CD8-positive, alpha-beta memory T cell (primary cell): ENCODE measurements around the gene PPAN. TPM values are rescaled to one million over a fixed set of nuclear protein-coding genes. Genes with fewer than 3 reads are reported as not detected.

Experiments used
- CTCF ChIA-PET: fragments of 350-600 bp; sonication (Branson Sonifier 250); formaldehyde crosslinking; loops from one replicate; lab custom pipeline; 2021; ENCODE audit warnings: antibody characterized with exemption; lab: Charles Lee
- POLR2A ChIA-PET: fragments of 350-600 bp; sonication (Branson Sonifier 250); formaldehyde crosslinking; loops from one replicate; lab custom pipeline; 2021; ENCODE audit warnings: antibody characterized with exemption; lab: Charles Lee
- DNase-seq, 5 donors: peaks; one replicate each; pipeline versions ENCODE4 v3.0.0 to v3.0.0-alpha.2; 2020 to 2022; ENCODE audit warnings: mixed read lengths in 1 of 5
- H3K27ac ChIP-seq: one replicate; pipeline ENCODE4 v1.7.0; 2013; ENCODE audit warnings: low read depth, mild to moderate bottlenecking, low read length, moderate library complexity
- H3K27me3 ChIP-seq: 2 replicates; pipeline ENCODE4 v1.7.0; 2013; ENCODE audit warnings: low read length, mild to moderate bottlenecking; ENCODE audit not compliant: insufficient read depth, poor library complexity, severe bottlenecking
- H3K36me3 ChIP-seq: 2 replicates; pipeline ENCODE4 v1.7.0; 2013; ENCODE audit warnings: mild to moderate bottlenecking, low read length, moderate library complexity; ENCODE audit not compliant: insufficient read depth
- H3K4me1 ChIP-seq: 2 replicates; pipeline ENCODE4 v1.7.0; 2013; ENCODE audit warnings: mild to moderate bottlenecking, low read length, moderate library complexity; ENCODE audit not compliant: insufficient read depth
- H3K4me3 ChIP-seq: 2 replicates; pipeline ENCODE4 v1.7.0; 2013; ENCODE audit warnings: mild to moderate bottlenecking, low read length
- H3K9me3 ChIP-seq: 2 replicates; pipeline ENCODE4 v1.7.0; 2013; ENCODE audit warnings: mild to moderate bottlenecking, low read length
- H3K27ac Mint-ChIP-seq, 8 donors: one replicate each; pipeline ENCODE4 v1.8.0; 2020 to 2021; ENCODE audit warnings: mixed read lengths in 8 of 8, mild to moderate bottlenecking in 6 of 8, inconsistent platforms in 3 of 8, moderate library complexity in 3 of 8
- H3K27me3 Mint-ChIP-seq, 2 donors: one replicate each; pipeline ENCODE4 v1.8.0; 2020 to 2021; ENCODE audit warnings: mixed read lengths in 2 of 2, mild to moderate bottlenecking in 1 of 2, moderate library complexity in 1 of 2
- H3K36me3 Mint-ChIP-seq, 3 donors: one replicate each; pipeline ENCODE4 v1.8.0; 2020 to 2021; ENCODE audit warnings: mixed read lengths in 3 of 3, inconsistent platforms in 1 of 3, mild to moderate bottlenecking in 1 of 3
- H3K4me1 Mint-ChIP-seq, 3 donors: one replicate each; pipeline ENCODE4 v1.8.0; 2020 to 2021; ENCODE audit warnings: mixed read lengths in 3 of 3, inconsistent platforms in 1 of 3, mild to moderate bottlenecking in 1 of 3
- H3K4me3 Mint-ChIP-seq, 7 donors: one replicate each; pipeline ENCODE4 v1.8.0; 2020 to 2021; ENCODE audit warnings: mixed read lengths in 7 of 7, mild to moderate bottlenecking in 6 of 7, moderate library complexity in 4 of 7, inconsistent platforms in 2 of 7
- H3K9me3 Mint-ChIP-seq, 5 donors: one replicate each; pipeline ENCODE4 v1.8.0; 2020 to 2022; ENCODE audit warnings: mixed read lengths in 5 of 5, mild to moderate bottlenecking in 3 of 5, moderate library complexity in 2 of 5, inconsistent platforms in 1 of 5
- polyA plus RNA-seq: library from polyadenylated mRNA; unstranded; fragments of 300-500 nt; fragmentation: Illumina TruSeq; gene quantifications from one replicate; pipeline ENCODE4 v1.2.3, GENCODE V29; 2021
- total RNA-seq, 2 experiments: library from RNA; stranded (reverse); gene quantifications; one replicate each; pipeline ENCODE4 v1.2.3, GENCODE V29; 2021

The PPAN gene
- total and polyA plus RNA-seq, 3 experiments from 2014 or later = 47.4 to 284 (median 273) TPM

- Mint-ChIP-seq H3K36me3 (peaks cover 11 to 85% (median 24%) of the 10 kb centered on the region in 3 donors), H3K9me3 (no peaks in the 10 kb centered on the region)
- POLR2A ChIA-PET = no interaction called here
Observed at GRCh38 chr19:10152100-10152499, 45.9 kb downstream of the PPAN start.

GRCh38 chr19:10155839-10156238, 49.7 kb downstream of the PPAN start:
- no peaks in the 10 kb centered on the region for H3K4me1 ChIP-seq
- ChIA-PET POLR2A (no interaction called here), CTCF (no interaction called here)
- DNase-seq = no peak
- Mint-ChIP-seq H3K27ac (peak overlapping the region in 1 of 8 donors; percentile 77), H3K27me3 (no peaks in the 10 kb centered on the region), H3K36me3 (peaks cover 7 to 94% (median 31%) of the 10 kb centered on the region in 3 donors), H3K9me3 (no peaks in the 10 kb centered on the region), H3K4me1 (no peaks in the 10 kb centered on the region), H3K4me3 (no peak overlapping the region)
- H3K36me3 ChIP-seq = peaks cover 61% of the 10 kb centered on the region
- no peak overlapping the region for H3K4me3 ChIP-seq
- no peaks in the 10 kb centered on the region for H3K9me3 ChIP-seq
- H3K27ac ChIP-seq = no peak overlapping the region
- no peaks in the 10 kb centered on the region for H3K27me3 ChIP-seq

More at GRCh38 chr19:10152100-10152499, 45.9 kb downstream of the PPAN start:
- peak overlapping the region in 1 of 8 donors; percentile 50 for H3K27ac Mint-ChIP-seq
- CTCF ChIA-PET = interaction anchor here (1.4 kb wide), 1 partner anchor 32 kb away, joined by 3 read pairs; no protein-coding TSS in a partner anchor
- DNase-seq = no peak
- Histone ChIP-seq H3K36me3 (peaks cover 55% of the 10 kb centered on the region), H3K4me3 (no peak overlapping the region), H3K4me1 (no peaks in the 10 kb centered on the region), H3K9me3 (no peaks in the 10 kb centered on the region), H3K27ac (no peak overlapping the region), H3K27me3 (no peaks in the 10 kb centered on the region)
- H3K4me3 Mint-ChIP-seq = no peak overlapping the region
- no peaks in the 10 kb centered on the region for H3K4me1 Mint-ChIP-seq
- no peaks in the 10 kb centered on the region for H3K27me3 Mint-ChIP-seq

- no peaks in the 10 kb centered on the region for H3K4me1 Mint-ChIP-seq
- H3K36me3 ChIP-seq = peaks cover 66% of the 10 kb centered on the region
- H3K27ac Mint-ChIP-seq = peak overlapping the region in 1 of 8 donors; percentile 87
- H3K4me3 ChIP-seq = no peak overlapping the region
- no peak for DNase-seq
- no peaks in the 10 kb centered on the region for H3K4me1 ChIP-seq
- ChIA-PET POLR2A (interaction anchor here (0.5 to 0.6 kb wide), 2 partner anchors 118 to 274 kb away, joined by 3 to 5 read pairs; no protein-coding TSS in a partner anchor), CTCF (interaction anchor here (0.6 to 1.0 kb wide), 2 partner anchors 92 to 331 kb away, joined by 3 to 4 read pairs; no protein-coding TSS in a partner anchor)
- H3K9me3 ChIP-seq = no peaks in the 10 kb centered on the region
- H3K36me3 Mint-ChIP-seq = peaks cover 7 to 92% (median 25%) of the 10 kb centered on the region in 3 donors
- no peak overlapping the region for H3K4me3 Mint-ChIP-seq
- H3K27ac ChIP-seq = no peak overlapping the region
- H3K27me3 ChIP-seq = no peaks in the 10 kb centered on the region
- H3K9me3 Mint-ChIP-seq = no peaks in the 10 kb centered on the region
- no peaks in the 10 kb centered on the region for H3K27me3 Mint-ChIP-seq
Observed at GRCh38 chr19:10158071-10158470, 51.9 kb downstream of the PPAN start.

- no peak for DNase-seq
- Mint-ChIP-seq H3K27me3 (no peaks in the 10 kb centered on the region), H3K36me3 (peaks cover 7 to 94% (median 27%) of the 10 kb centered on the region in 3 donors), H3K27ac (peak overlapping the region in 3 of 8 donors; percentile 22 to 87 (median 57)), H3K4me3 (no peak overlapping the region), H3K9me3 (no peaks in the 10 kb centered on the region), H3K4me1 (no peaks in the 10 kb centered on the region)
- CTCF ChIA-PET = interaction anchor here (0.6 to 1.1 kb wide), 3 partner anchors 37 to 332 kb away, joined by 3 to 4 read pairs (median 3); no protein-coding TSS in a partner anchor
- Histone ChIP-seq H3K27me3 (no peaks in the 10 kb centered on the region), H3K9me3 (no peaks in the 10 kb centered on the region), H3K27ac (no peak overlapping the region), H3K4me1 (no peaks in the 10 kb centered on the region), H3K36me3 (peaks cover 70% of the 10 kb centered on the region), H3K4me3 (no peak overlapping the region)
- POLR2A ChIA-PET = no interaction called here
Observed at GRCh38 chr19:10158485-10158884, 52.3 kb downstream of the PPAN start.

GRCh38 chr19:10159610-10160009, 53.4 kb downstream of the PPAN start:
- no peak for DNase-seq
- no peaks in the 10 kb centered on the region for H3K27me3 Mint-ChIP-seq
- Histone ChIP-seq H3K27me3 (no peaks in the 10 kb centered on the region), H3K4me3 (no peak overlapping the region), H3K9me3 (no peaks in the 10 kb centered on the region), H3K27ac (no peak overlapping the region), H3K36me3 (peaks cover 69% of the 10 kb centered on the region), H3K4me1 (no peaks in the 10 kb centered on the region)
- CTCF ChIA-PET = interaction anchor here (1.1 kb wide), 1 partner anchor 38 kb away, joined by 3 read pairs; no protein-coding TSS in a partner anchor
- POLR2A ChIA-PET = interaction anchor here (0.5 kb wide), 2 partner anchors 16 to 172 kb away, joined by 4 to 8 read pairs; no protein-coding TSS in a partner anchor
- no peak overlapping the region for H3K4me3 Mint-ChIP-seq
- H3K36me3 Mint-ChIP-seq = peaks cover 3 to 92% (median 20%) of the 10 kb centered on the region in 3 donors
- no peak overlapping the region for H3K27ac Mint-ChIP-seq
- no peaks in the 10 kb centered on the region for H3K9me3 Mint-ChIP-seq
- no peaks in the 10 kb centered on the region for H3K4me1 Mint-ChIP-seq

Other genes with a start within 250 kb of the PPAN start
- gene OLFM2, start 169.8 kb upstream of the PPAN start, total RNA-seq = under 1 TPM; 0.40 to 0.90 TPM
- 4.6 TPM for gene OLFM2, start 169.8 kb upstream of the PPAN start, polyA plus RNA-seq
- gene COL5A3, start 95.9 kb upstream of the PPAN start, total RNA-seq = under 1 TPM; 0.50 to 0.91 TPM
- 0.23 TPM for gene COL5A3, start 95.9 kb upstream of the PPAN start, polyA plus RNA-seq
- not detected for gene RDH8, start 92.9 kb upstream of the PPAN start, total RNA-seq
- not detected for gene RDH8, start 92.9 kb upstream of the PPAN start, polyA plus RNA-seq
- gene SHFL, start 20.0 kb upstream of the PPAN start, total RNA-seq = 10 to 100 TPM; 41.5 to 45.2 TPM
- gene SHFL, start 20.0 kb upstream of the PPAN start, polyA plus RNA-seq = 68.1 TPM
- 1 to 10 TPM; 6.6 to 7.7 TPM for gene ANGPTL6, start 3.7 kb upstream of the PPAN start, total RNA-seq
- 0.35 TPM for gene ANGPTL6, start 3.7 kb upstream of the PPAN start, polyA plus RNA-seq
- gene P2RY11, start 5.3 kb downstream of the PPAN start, total RNA-seq = 10 to 100 TPM; 53.7 to 58.1 TPM
- 7.4 TPM for gene P2RY11, start 5.3 kb downstream of the PPAN start, polyA plus RNA-seq
- gene EIF3G, start 13.5 kb downstream of the PPAN start, total RNA-seq = 100 to 1,000 TPM; 336 to 348 TPM
- 259 TPM for gene EIF3G, start 13.5 kb downstream of the PPAN start, polyA plus RNA-seq
- gene DNMT1, start 88.6 kb downstream of the PPAN start, total RNA-seq = 100 to 1,000 TPM; 307 to 325 TPM
- 142 TPM for gene DNMT1, start 88.6 kb downstream of the PPAN start, polyA plus RNA-seq
- gene S1PR2, start 125.0 kb downstream of the PPAN start, total RNA-seq = 10 to 100 TPM; 18.4 to 19.9 TPM
- gene S1PR2, start 125.0 kb downstream of the PPAN start, polyA plus RNA-seq = 2.2 TPM
- 100 to 1,000 TPM; 149 to 152 TPM for gene MRPL4, start 145.9 kb downstream of the PPAN start, total RNA-seq
- 42.8 TPM for gene MRPL4, start 145.9 kb downstream of the PPAN start, polyA plus RNA-seq
- gene ICAM1, start 164.8 kb downstream of the PPAN start, total RNA-seq = 10 to 100 TPM; 65.8 to 66.8 TPM
- 13.1 TPM for gene ICAM1, start 164.8 kb downstream of the PPAN start, polyA plus RNA-seq
- gene ICAM4, start 180.6 kb downstream of the PPAN start, total RNA-seq = under 1 TPM; 0.15 to 0.33 TPM
- gene ICAM4, start 180.6 kb downstream of the PPAN start, polyA plus RNA-seq = 0.95 TPM
- 1 to 10 TPM; 1.8 to 2.0 TPM for gene ICAM5, start 183.6 kb downstream of the PPAN start, total RNA-seq
- gene ICAM5, start 183.6 kb downstream of the PPAN start, polyA plus RNA-seq = not detected
- gene ZGLP1, start 203.5 kb downstream of the PPAN start, total RNA-seq = 1 to 10 TPM; 5.6 to 7.3 TPM
- 0.56 TPM for gene ZGLP1, start 203.5 kb downstream of the PPAN start, polyA plus RNA-seq
- gene FDX2, start 209.7 kb downstream of the PPAN start, total RNA-seq = 10 to 100 TPM; 29.6 to 30.0 TPM
- gene FDX2, start 209.7 kb downstream of the PPAN start, polyA plus RNA-seq = 16.1 TPM
- 10 to 100 TPM; 91.5 to 98.5 TPM for gene RAVER1, start 227.2 kb downstream of the PPAN start, total RNA-seq
- gene RAVER1, start 227.2 kb downstream of the PPAN start, polyA plus RNA-seq = 24.1 TPM
- 10 to 100 TPM; 83.0 to 89.1 TPM for gene ICAM3, start 233.3 kb downstream of the PPAN start, total RNA-seq
- 244 TPM for gene ICAM3, start 233.3 kb downstream of the PPAN start, polyA plus RNA-seq